Measurements from ENCODE around the gene FER. TPM values are rescaled to one million over a fixed set of nuclear protein-coding genes. Genes with fewer than 3 reads are reported as not detected.

The FER gene
- total and polyA plus RNA-seq, 3 donors from 2014 or later = 17.5 to 40.4 (median 39.8) TPM

- no peak for DNase-seq
- WGBS, 2 donors = 91 to 92% methylated on average over 6 of the region's 6 CpGs
- no peak for TF ChIP-seq CTCF (IDR thresholded peaks at IDR 0.05)
- TF ChIP-seq POLR2A (IDR thresholded peaks at IDR 0.05) = no peak
- no peaks in the 10 kb centered on the region for H3K4me1 ChIP-seq
- no peaks in the 10 kb centered on the region for H3K9me3 ChIP-seq
- H3K36me3 ChIP-seq (ENCODE audit: low read depth, missing control alignments) = no peaks in the 10 kb centered on the region
- H3K4me3 ChIP-seq = no peak overlapping the region
- intact Hi-C loops (cut with DNase I; ENCODE audit: low total_unique reads) = no loop called here
- H3K27ac ChIP-seq = no peak overlapping the region
- H3K27me3 ChIP-seq = no peaks in the 10 kb centered on the region
These were observed 219.2 kb downstream of the FER start for GRCh38 chr5:108966910-108967309.

- Histone ChIP-seq H3K9me3 (no peaks in the 10 kb centered on the region), H3K27me3 (no peaks in the 10 kb centered on the region), H3K36me3 (ENCODE audit: low read depth, missing control alignments) (no peaks in the 10 kb centered on the region), H3K4me1 (no peaks in the 10 kb centered on the region), H3K4me3 (no peak overlapping the region), H3K27ac (no peak overlapping the region)
- DNase-seq = no peak
- WGBS, 2 donors = 100% methylated on average over 1 of the region's 1 CpG
- intact Hi-C loops (cut with DNase I; ENCODE audit: low total_unique reads) = no loop called here
- TF ChIP-seq POLR2A (IDR thresholded peaks at IDR 0.05) (no peak), CTCF (IDR thresholded peaks at IDR 0.05) (no peak)
These were observed 226.9 kb downstream of the FER start for GRCh38 chr5:108974594-108974993.

GRCh38 chr5:108975697-108976096 lies 228.0 kb downstream of the FER start:
- no peak overlapping the region for H3K27ac ChIP-seq
- H3K9me3 ChIP-seq = no peaks in the 10 kb centered on the region
- no peaks in the 10 kb centered on the region for H3K27me3 ChIP-seq
- H3K36me3 ChIP-seq (ENCODE audit: low read depth, missing control alignments) = no peaks in the 10 kb centered on the region
- intact Hi-C loops (cut with DNase I; ENCODE audit: low total_unique reads) = no loop called here
- 83 to 96% methylated on average over 2 of the region's 2 CpGs for whole genome bisulfite sequencing, 2 donors
- no peak overlapping the region for H3K4me3 ChIP-seq
- no peaks in the 10 kb centered on the region for H3K4me1 ChIP-seq
- DNase-seq = no peak
- TF ChIP-seq CTCF (IDR thresholded peaks at IDR 0.05) (no peak), POLR2A (IDR thresholded peaks at IDR 0.05) (no peak)

GRCh38 chr5:108983461-108984092 lies 235.9 kb downstream of the FER start:
- no peaks in the 10 kb centered on the region for H3K27me3 ChIP-seq

More at GRCh38 chr5:108983461-108984092, 235.9 kb downstream of the FER start:
- no peak overlapping the region for H3K4me3 ChIP-seq
- no peak overlapping the region for H3K27ac ChIP-seq
- H3K36me3 ChIP-seq (ENCODE audit: low read depth, missing control alignments) = no peaks in the 10 kb centered on the region
- no peaks in the 10 kb centered on the region for H3K9me3 ChIP-seq
- no peak for TF ChIP-seq POLR2A (IDR thresholded peaks at IDR 0.05)
- no peak for TF ChIP-seq CTCF (IDR thresholded peaks at IDR 0.05)
- 57 to 88% methylated on average over 4 of the region's 4 CpGs for WGBS, 2 donors
- DNase-seq = no peak
- intact Hi-C loops (cut with DNase I; ENCODE audit: low total_unique reads) = no loop called here
- H3K4me1 ChIP-seq = no peaks in the 10 kb centered on the region
